ENCODE results near the gene ZNF628.

Gene ZNF628

GRCh38 chr19:55468054-55468393, 8.4 kb upstream of the ZNF628 start:
- no peaks in the 10 kb centered on the region for H3K36me3 Mint-ChIP-seq
- H3K27ac Mint-ChIP-seq = no peak overlapping the region
- no peak overlapping the region for H3K4me3 Mint-ChIP-seq
- H3K27me3 Mint-ChIP-seq = no peaks in the 10 kb centered on the region
- H3K9me3 Mint-ChIP-seq = no peaks in the 10 kb centered on the region
- H3K4me1 Mint-ChIP-seq = peaks cover 4% of the 10 kb centered on the region

- H3K27me3 Mint-ChIP-seq = no peaks in the 10 kb centered on the region
- H3K9me3 Mint-ChIP-seq = no peaks in the 10 kb centered on the region
- no peaks in the 10 kb centered on the region for H3K36me3 Mint-ChIP-seq
- H3K4me3 Mint-ChIP-seq = no peak overlapping the region
- no peak overlapping the region for H3K27ac Mint-ChIP-seq
- H3K4me1 Mint-ChIP-seq = peaks cover 4% of the 10 kb centered on the region
These were observed 5.2 kb upstream of the ZNF628 start for GRCh38 chr19:55471266-55471665.

- Mint-ChIP-seq H3K4me1 (peaks cover 8% of the 10 kb centered on the region), H3K27ac (no peak overlapping the region), H3K27me3 (no peaks in the 10 kb centered on the region), H3K36me3 (no peaks in the 10 kb centered on the region), H3K9me3 (no peaks in the 10 kb centered on the region), H3K4me3 (no peak overlapping the region)
These were observed 4.0 kb upstream of the ZNF628 start for GRCh38 chr19:55472463-55472862.

GRCh38 chr19:55473225-55474012, 3.0 kb upstream of the ZNF628 start:
- H3K4me3 Mint-ChIP-seq = no peak overlapping the region
- no peak overlapping the region for H3K27ac Mint-ChIP-seq
- H3K4me1 Mint-ChIP-seq = peaks cover 13% of the 10 kb centered on the region
- no peaks in the 10 kb centered on the region for H3K27me3 Mint-ChIP-seq
- H3K9me3 Mint-ChIP-seq = no peaks in the 10 kb centered on the region
- H3K36me3 Mint-ChIP-seq = no peaks in the 10 kb centered on the region

- no peaks in the 10 kb centered on the region for H3K9me3 Mint-ChIP-seq
- no peak overlapping the region for H3K4me3 Mint-ChIP-seq
- no peaks in the 10 kb centered on the region for H3K27me3 Mint-ChIP-seq
- H3K36me3 Mint-ChIP-seq = peaks cover under 1% of the 10 kb centered on the region
- peaks cover 23% of the 10 kb centered on the region for H3K4me1 Mint-ChIP-seq
- no peak overlapping the region for H3K27ac Mint-ChIP-seq
These were observed 1.9 kb upstream of the ZNF628 start for GRCh38 chr19:55474269-55475265.

- Mint-ChIP-seq H3K36me3 (peaks cover 5% of the 10 kb centered on the region), H3K9me3 (no peaks in the 10 kb centered on the region), H3K4me1 (peaks cover 28% of the 10 kb centered on the region), H3K27me3 (no peaks in the 10 kb centered on the region), H3K4me3 (peak overlapping the region; percentile 90), H3K27ac (peak overlapping the region; percentile 82)
These were observed 1.5 kb downstream of the ZNF628 start for GRCh38 chr19:55477905-55478304.

GRCh38 chr19:55478364-55478763, 1.9 kb downstream of the ZNF628 start:
- Mint-ChIP-seq H3K27me3 (no peaks in the 10 kb centered on the region), H3K4me1 (peaks cover 28% of the 10 kb centered on the region), H3K4me3 (peak overlapping the region; percentile 90)

GRCh38 chr19:55479045-55479444, 2.6 kb downstream of the ZNF628 start:
- Mint-ChIP-seq H3K27ac (no peak overlapping the region), H3K4me3 (peak overlapping the region; percentile 90), H3K27me3 (no peaks in the 10 kb centered on the region), H3K4me1 (peaks cover 28% of the 10 kb centered on the region), H3K9me3 (no peaks in the 10 kb centered on the region), H3K36me3 (peaks cover 5% of the 10 kb centered on the region)

More at GRCh38 chr19:55478364-55478763, 1.9 kb downstream of the ZNF628 start:
- no peaks in the 10 kb centered on the region for H3K9me3 Mint-ChIP-seq
- H3K36me3 Mint-ChIP-seq = peaks cover 5% of the 10 kb centered on the region
- peak overlapping the region; percentile 82 for H3K27ac Mint-ChIP-seq

GRCh38 chr19:55479451-55480230, 3.2 kb downstream of the ZNF628 start:
- Mint-ChIP-seq H3K27me3 (no peaks in the 10 kb centered on the region), H3K27ac (no peak overlapping the region), H3K9me3 (no peaks in the 10 kb centered on the region), H3K4me3 (no peak overlapping the region), H3K4me1 (peaks cover 28% of the 10 kb centered on the region), H3K36me3 (peaks cover 5% of the 10 kb centered on the region)

- H3K9me3 Mint-ChIP-seq = no peaks in the 10 kb centered on the region
- H3K36me3 Mint-ChIP-seq = peaks cover 5% of the 10 kb centered on the region
- H3K27ac Mint-ChIP-seq = no peak overlapping the region
- peaks cover 28% of the 10 kb centered on the region for H3K4me1 Mint-ChIP-seq
- no peak overlapping the region for H3K4me3 Mint-ChIP-seq
- H3K27me3 Mint-ChIP-seq = no peaks in the 10 kb centered on the region
These were observed 4.9 kb downstream of the ZNF628 start for GRCh38 chr19:55481148-55481793.

GRCh38 chr19:55481794-55482155, 5.4 kb downstream of the ZNF628 start:
- H3K27ac Mint-ChIP-seq = no peak overlapping the region
- H3K4me1 Mint-ChIP-seq = peaks cover 28% of the 10 kb centered on the region
- no peaks in the 10 kb centered on the region for H3K27me3 Mint-ChIP-seq
- no peak overlapping the region for H3K4me3 Mint-ChIP-seq
- H3K36me3 Mint-ChIP-seq = peaks cover 5% of the 10 kb centered on the region
- H3K9me3 Mint-ChIP-seq = no peaks in the 10 kb centered on the region

- Mint-ChIP-seq H3K9me3 (no peaks in the 10 kb centered on the region), H3K27ac (no peak overlapping the region), H3K4me1 (peaks cover 27% of the 10 kb centered on the region), H3K27me3 (no peaks in the 10 kb centered on the region), H3K36me3 (peaks cover 5% of the 10 kb centered on the region), H3K4me3 (no peak overlapping the region)
These were observed 5.9 kb downstream of the ZNF628 start for GRCh38 chr19:55482156-55482961.

GRCh38 chr19:55482967-55483705, 6.7 kb downstream of the ZNF628 start:
- no peaks in the 10 kb centered on the region for H3K9me3 Mint-ChIP-seq
- H3K4me1 Mint-ChIP-seq = peaks cover 23% of the 10 kb centered on the region
- H3K27me3 Mint-ChIP-seq = no peaks in the 10 kb centered on the region
- no peak overlapping the region for H3K27ac Mint-ChIP-seq
- peak overlapping the region; percentile 15 for H3K4me3 Mint-ChIP-seq
- H3K36me3 Mint-ChIP-seq = peaks cover 5% of the 10 kb centered on the region

Data from activated naive CD4-positive, alpha-beta T cell treated with anti-CD3 and anti-CD28 coated beads, Interleukin-2, amount 50 U/mL, for 24 hours (primary cell).